ENCODE measurements around the gene UBE2K.
"Not testable (repeated sequence)": the region's sequence is repeated elsewhere in the genome, so short reads cannot be mapped to it uniquely, and the experiment has no call there.

Gene UBE2K

DNA sequence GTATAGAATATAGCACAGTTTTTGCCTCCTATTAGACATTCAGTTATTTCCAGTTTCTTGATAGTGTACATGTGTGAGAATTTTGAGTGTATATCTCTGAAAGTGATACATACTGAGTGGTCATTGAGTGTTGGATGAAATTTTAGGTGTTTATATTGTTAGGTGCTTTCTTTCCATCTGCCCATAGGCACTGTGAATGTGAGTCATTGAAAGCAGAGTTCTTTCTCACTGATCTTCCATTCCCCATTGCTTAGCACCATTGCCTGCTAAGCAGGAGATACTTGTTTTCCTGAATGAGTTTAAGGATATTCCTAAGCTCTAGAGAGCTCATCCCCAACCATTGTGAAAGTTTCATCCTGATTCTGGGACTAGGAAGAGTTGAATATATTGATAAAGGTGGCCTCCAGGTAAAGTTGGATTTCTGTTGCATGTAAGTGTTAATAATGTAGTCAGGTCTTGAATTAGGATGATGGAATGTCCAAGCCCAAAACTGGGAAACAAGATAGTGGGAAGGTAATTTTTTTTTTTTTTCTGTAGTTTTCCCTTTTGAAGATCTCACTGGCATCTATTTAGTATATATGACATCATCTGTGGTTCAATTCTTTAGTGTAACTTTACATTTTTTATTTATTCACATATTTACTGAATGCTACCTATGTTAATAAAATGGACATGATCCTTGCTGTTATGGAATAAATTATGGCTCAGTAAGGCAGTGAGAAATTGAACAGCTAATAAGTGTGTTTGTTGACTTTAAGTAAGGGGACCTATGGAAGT lies 22.1 kb downstream of the UBE2K start:
- TF ChIP-seq CTCF (IDR thresholded peaks at IDR 0.05; ENCODE audit: low read depth, low read length), result no peak
- H3K27me3 ChIP-seq, result no peaks in the 10 kb centered on the region

GRCh38 chr4:39721273-39721672 lies 23.3 kb downstream of the UBE2K start:
- not testable (repeated sequence) for H3K4me1 ChIP-seq; H3K27me3 ChIP-seq; DNase-seq; H3K9me3 ChIP-seq; H3K4me3 ChIP-seq (ENCODE audit: low read depth, low read length)
- peaks cover 20% of the 10 kb centered on the region for H3K36me3 ChIP-seq

More for the DNA sequence above, 22.1 kb downstream of the UBE2K start:
- H3K4me1 ChIP-seq, result no peaks in the 10 kb centered on the region
- no peaks in the 10 kb centered on the region for H3K9me3 ChIP-seq
- no peak overlapping the region for H3K4me3 ChIP-seq (ENCODE audit: low read depth, low read length)
- peaks cover 21% of the 10 kb centered on the region for H3K36me3 ChIP-seq
- no peak for DNase-seq

DNA sequence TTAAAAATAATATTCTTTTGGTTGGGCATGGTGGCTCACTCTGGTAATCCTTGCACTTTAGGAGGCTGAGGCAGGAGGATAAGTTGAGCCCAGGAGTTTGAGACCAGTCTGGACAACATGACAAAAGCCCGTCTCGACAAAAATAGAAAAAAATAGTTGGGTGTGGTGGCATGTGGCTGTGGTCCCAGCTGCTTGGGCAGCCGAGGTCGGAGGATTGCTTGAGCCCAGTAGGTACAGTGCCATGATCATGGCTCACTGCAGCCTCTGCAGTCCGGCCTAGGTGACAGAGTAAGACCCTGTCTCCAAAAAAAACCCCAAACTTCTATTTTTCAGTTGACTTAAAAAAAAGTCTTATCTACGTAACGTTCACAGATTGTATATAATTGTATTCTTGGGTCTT lies 23.9 kb downstream of the UBE2K start:
- Histone ChIP-seq H3K4me3 (ENCODE audit: low read depth, low read length) (no peak overlapping the region), H3K36me3 (peaks cover 17% of the 10 kb centered on the region), H3K4me1 (no peaks in the 10 kb centered on the region), H3K27me3 (no peaks in the 10 kb centered on the region), H3K9me3 (no peaks in the 10 kb centered on the region)
- no peak for TF ChIP-seq CTCF (IDR thresholded peaks at IDR 0.05; ENCODE audit: low read depth, low read length)
- no peak for DNase-seq

- TF ChIP-seq CTCF (IDR thresholded peaks at IDR 0.05; ENCODE audit: low read depth, low read length), result no peak
- no peak for DNase-seq
- H3K36me3 ChIP-seq, result no peaks in the 10 kb centered on the region; the same call in none of the 2 replicates
Observed at GRCh38 chr4:39729557-39729956, 31.6 kb downstream of the UBE2K start.

GRCh38 chr4:39730072-39730471 lies 32.1 kb downstream of the UBE2K start:
- Histone ChIP-seq H3K27me3 (no peaks in the 10 kb centered on the region), H3K4me3 (ENCODE audit: low read depth, low read length) (no peak overlapping the region), H3K4me1 (no peaks in the 10 kb centered on the region), H3K9me3 (no peaks in the 10 kb centered on the region), H3K36me3 (no peaks in the 10 kb centered on the region; the same call in none of the 2 replicates)
- TF ChIP-seq CTCF (IDR thresholded peaks at IDR 0.05; ENCODE audit: low read depth, low read length), result no peak
- DNase-seq, result no peak

More at GRCh38 chr4:39729557-39729956, 31.6 kb downstream of the UBE2K start:
- H3K4me3 ChIP-seq (ENCODE audit: low read depth, low read length), result no peak overlapping the region
- H3K27me3 ChIP-seq, result no peaks in the 10 kb centered on the region
- H3K9me3 ChIP-seq, result no peaks in the 10 kb centered on the region
- H3K4me1 ChIP-seq, result no peaks in the 10 kb centered on the region

- no peaks in the 10 kb centered on the region for H3K4me1 ChIP-seq
- H3K36me3 ChIP-seq, result no peaks in the 10 kb centered on the region; the same call in 1 of the 2 replicates
- H3K9me3 ChIP-seq, result no peaks in the 10 kb centered on the region
- no peak for TF ChIP-seq CTCF (IDR thresholded peaks at IDR 0.05; ENCODE audit: low read depth, low read length)
- no peaks in the 10 kb centered on the region for H3K27me3 ChIP-seq
- no peak for DNase-seq
- H3K4me3 ChIP-seq (ENCODE audit: low read depth, low read length), result no peak overlapping the region
Observed at GRCh38 chr4:39731908-39732307, 34.0 kb downstream of the UBE2K start.
